ENCODE results near the gene AK6. TPM values are rescaled to one million over a fixed set of nuclear protein-coding genes. Genes with fewer than 3 reads are reported as not detected.

The AK6 gene
- polyA plus RNA-seq, 1 donor (not counting 4 experiments of a cell fraction or from before 2014, with no cell fraction given) = 60.3 TPM

DNA sequence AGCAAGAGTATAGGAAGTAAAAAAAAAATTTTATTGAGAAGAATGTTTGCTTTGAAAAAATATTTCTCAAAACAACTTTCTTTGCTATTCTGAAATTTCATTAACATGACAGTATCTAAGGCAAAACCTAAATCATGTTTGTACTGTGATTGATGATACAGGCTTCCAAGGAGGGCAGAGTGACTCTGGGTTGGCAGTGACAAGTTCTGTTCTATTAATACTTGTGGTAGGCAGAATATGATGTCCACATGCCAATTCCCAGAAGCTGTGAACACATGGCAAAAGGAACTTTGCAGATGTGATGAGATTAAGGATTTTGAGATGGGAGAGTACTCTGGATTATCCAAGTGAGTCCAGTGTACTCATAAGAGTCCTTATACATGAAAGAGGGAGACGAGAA is 53.3 kb downstream of the AK6 start:
- H3K4me3 ChIP-seq (ENCODE audit: control insufficient read depth in 2 of 3, extremely low read depth in 1 of 3, insufficient read depth in 2 of 3, low read depth in 1 of 3, low read length in 3 of 3) = no peak overlapping the region
- H3K27me3 ChIP-seq (ENCODE audit: control insufficient read depth, extremely low read depth, insufficient read depth, low read length) = no peaks in the 10 kb centered on the region
- TF ChIP-seq EZH2 (IDR thresholded peaks at IDR 0.05; ENCODE audit: low read length) = no peak
- TF ChIP-seq, protein P1, sequence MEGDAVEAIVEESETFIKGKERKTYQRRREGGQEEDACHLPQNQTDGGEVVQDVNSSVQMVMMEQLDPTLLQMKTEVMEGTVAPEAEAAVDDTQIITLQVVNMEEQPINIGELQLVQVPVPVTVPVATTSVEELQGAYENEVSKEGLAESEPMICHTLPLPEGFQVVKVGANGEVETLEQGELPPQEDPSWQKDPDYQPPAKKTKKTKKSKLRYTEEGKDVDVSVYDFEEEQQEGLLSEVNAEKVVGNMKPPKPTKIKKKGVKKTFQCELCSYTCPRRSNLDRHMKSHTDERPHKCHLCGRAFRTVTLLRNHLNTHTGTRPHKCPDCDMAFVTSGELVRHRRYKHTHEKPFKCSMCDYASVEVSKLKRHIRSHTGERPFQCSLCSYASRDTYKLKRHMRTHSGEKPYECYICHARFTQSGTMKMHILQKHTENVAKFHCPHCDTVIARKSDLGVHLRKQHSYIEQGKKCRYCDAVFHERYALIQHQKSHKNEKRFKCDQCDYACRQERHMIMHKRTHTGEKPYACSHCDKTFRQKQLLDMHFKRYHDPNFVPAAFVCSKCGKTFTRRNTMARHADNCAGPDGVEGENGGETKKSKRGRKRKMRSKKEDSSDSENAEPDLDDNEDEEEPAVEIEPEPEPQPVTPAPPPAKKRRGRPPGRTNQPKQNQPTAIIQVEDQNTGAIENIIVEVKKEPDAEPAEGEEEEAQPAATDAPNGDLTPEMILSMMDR (optimal IDR thresholded peaks at IDR 0.05 in 1 of 3, IDR thresholded peaks at IDR 0.05 in 1 of 3, conservative IDR thresholded peaks at IDR 0.05 in 1 of 3; ENCODE audit: extremely low read depth in 1 of 3, insufficient read depth in 2 of 3, low read length in 3 of 3) = no peak
- no peaks in the 10 kb centered on the region for H3K9me1 ChIP-seq (ENCODE audit: control insufficient read depth, extremely low read depth, insufficient read depth, low read length)
- no peaks in the 10 kb centered on the region for H3K9me3 ChIP-seq (ENCODE audit: control insufficient read depth, low read depth, low read length)
- H3K4me1 ChIP-seq (ENCODE audit: control insufficient read depth, extremely low read depth, insufficient read depth, low read length) = no peaks in the 10 kb centered on the region
- H2AFZ ChIP-seq (ENCODE audit: control insufficient read depth, low read length) = no peak overlapping the region
- H3K36me3 ChIP-seq (ENCODE audit: control insufficient read depth in 2 of 2, extremely low read depth in 1 of 2, insufficient read depth in 2 of 2, low read length in 2 of 2) = peaks cover 0 to 2% of the 10 kb centered on the region in 2 experiments
- H4K20me1 ChIP-seq (ENCODE audit: control insufficient read depth, extremely low read depth, insufficient read depth, low read length) = no peaks in the 10 kb centered on the region
- no peak for FAIRE-seq
- no peak overlapping the region for H3K9ac ChIP-seq (ENCODE audit: control insufficient read depth, extremely low read depth, insufficient read depth, low read length)
- no peaks in the 10 kb centered on the region for H3K79me2 ChIP-seq (ENCODE audit: control insufficient read depth, insufficient read depth, low read length)
- H3K27ac ChIP-seq (ENCODE audit: control insufficient read depth, insufficient read depth, low read length) = no peak overlapping the region
- DNase-seq (ENCODE audit: low read depth, low spot score) = no peak
- dilution Hi-C loops (cut with MboI; ENCODE audit: extremely low pct_ligation_motif_present, low sequenced_read_pairs) = no loop called here
- H3K4me2 ChIP-seq (ENCODE audit: control insufficient read depth, extremely low read depth, insufficient read depth, low read depth, low read length) = no peak overlapping the region

DNA sequence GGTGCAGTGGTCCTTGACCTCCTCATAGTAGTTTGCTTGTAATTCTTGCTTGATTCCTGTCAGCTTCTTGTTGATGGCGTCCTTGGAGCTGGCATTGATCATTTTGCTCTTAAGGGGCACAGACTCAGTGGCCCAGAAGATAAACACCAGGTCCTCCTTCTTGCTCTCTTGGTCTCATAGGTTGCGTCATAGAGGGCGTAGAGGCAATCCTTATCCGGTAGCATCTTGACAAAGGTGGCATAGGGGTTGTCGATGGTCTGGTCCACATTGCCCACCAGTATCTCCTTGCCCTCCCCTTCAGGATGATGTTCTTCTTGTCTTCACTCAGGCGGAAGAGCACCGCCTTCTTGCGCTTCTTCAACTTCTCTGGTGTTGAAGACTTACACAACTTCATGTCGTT is 55.9 kb downstream of the AK6 start:
- H3K4me2 ChIP-seq (ENCODE audit: control insufficient read depth, extremely low read depth, insufficient read depth, low read depth, low read length) = no peak overlapping the region
- dilution Hi-C loops (cut with MboI; ENCODE audit: extremely low pct_ligation_motif_present, low sequenced_read_pairs) = no loop called here
- peaks cover 0 to 2% of the 10 kb centered on the region in 2 experiments for H3K36me3 ChIP-seq (ENCODE audit: control insufficient read depth in 2 of 2, extremely low read depth in 1 of 2, insufficient read depth in 2 of 2, low read length in 2 of 2)
- H3K9ac ChIP-seq (ENCODE audit: control insufficient read depth, extremely low read depth, insufficient read depth, low read length) = no peak overlapping the region
- no peaks in the 10 kb centered on the region for H3K4me1 ChIP-seq (ENCODE audit: control insufficient read depth, extremely low read depth, insufficient read depth, low read length)
- H3K9me3 ChIP-seq (ENCODE audit: control insufficient read depth, low read depth, low read length) = no peaks in the 10 kb centered on the region
- H2AFZ ChIP-seq (ENCODE audit: control insufficient read depth, low read length) = no peak overlapping the region
- H3K27me3 ChIP-seq (ENCODE audit: control insufficient read depth, extremely low read depth, insufficient read depth, low read length) = no peaks in the 10 kb centered on the region
- H3K79me2 ChIP-seq (ENCODE audit: control insufficient read depth, insufficient read depth, low read length) = no peaks in the 10 kb centered on the region
- no peak overlapping the region for H3K27ac ChIP-seq (ENCODE audit: control insufficient read depth, insufficient read depth, low read length)
- FAIRE-seq (no peak), DNase-seq (ENCODE audit: low read depth, low spot score) (no peak)
- no peak overlapping the region for H3K4me3 ChIP-seq (ENCODE audit: control insufficient read depth in 2 of 3, extremely low read depth in 1 of 3, insufficient read depth in 2 of 3, low read depth in 1 of 3, low read length in 3 of 3)
- H4K20me1 ChIP-seq (ENCODE audit: control insufficient read depth, extremely low read depth, insufficient read depth, low read length) = no peaks in the 10 kb centered on the region
- TF ChIP-seq EZH2 (IDR thresholded peaks at IDR 0.05; ENCODE audit: low read length) = no peak
- TF ChIP-seq, protein P1 (optimal IDR thresholded peaks at IDR 0.05 in 1 of 3, IDR thresholded peaks at IDR 0.05 in 1 of 3, conservative IDR thresholded peaks at IDR 0.05 in 1 of 3; ENCODE audit: extremely low read depth in 1 of 3, insufficient read depth in 2 of 3, low read length in 3 of 3) = no peak
- no peaks in the 10 kb centered on the region for H3K9me1 ChIP-seq (ENCODE audit: control insufficient read depth, extremely low read depth, insufficient read depth, low read length)

Measured in keratinocyte (primary cell).